H9 (cell line): ENCODE data around the gene NKAIN1. TPM values are rescaled to one million over a fixed set of nuclear protein-coding genes. Genes with fewer than 3 reads are reported as not detected.

Experiments
- DNase-seq: peaks from one replicate; pipeline ENCODE4 v3.0.0-alpha.2; 2017
- H2AFZ ChIP-seq: one replicate; pipeline ENCODE4 v1.6.1; 2013; ENCODE audit warnings: mild to moderate bottlenecking, low read length, control low read depth, moderate library complexity
- H2AK5ac ChIP-seq: 2 replicates; pipeline ENCODE4 v1.6.1; 2013; ENCODE audit warnings: low read length, control low read depth, mixed read lengths; ENCODE audit not compliant: insufficient read length
- H2BK120ac ChIP-seq: one replicate; pipeline ENCODE4 v1.6.1; 2013; ENCODE audit warnings: low read depth, mild to moderate bottlenecking, low read length, control low read depth, inconsistent platforms; ENCODE audit not compliant: poor library complexity, severe bottlenecking
- H2BK12ac ChIP-seq: 2 replicates; pipeline ENCODE4 v1.6.1; 2013; ENCODE audit warnings: low read length, control low read depth, mixed read lengths, low read depth; ENCODE audit not compliant: insufficient read length
- H2BK15ac ChIP-seq: 2 replicates; pipeline ENCODE4 v1.6.1; 2013; ENCODE audit warnings: low read depth, low read length, control low read depth
- H2BK20ac ChIP-seq: one replicate; pipeline ENCODE4 v1.6.1; 2013; ENCODE audit warnings: low read depth, mild to moderate bottlenecking, low read length, control low read depth, inconsistent platforms; ENCODE audit not compliant: poor library complexity, severe bottlenecking
- H2BK5ac ChIP-seq: 2 replicates; pipeline ENCODE4 v1.6.1; 2013; ENCODE audit warnings: low read length, control low read depth, mixed read lengths; ENCODE audit not compliant: insufficient read length
- H3K14ac ChIP-seq: 2 replicates; pipeline ENCODE4 v1.6.1; 2013; ENCODE audit warnings: low read length, control low read depth; ENCODE audit not compliant: insufficient read depth
- H3K18ac ChIP-seq: 2 replicates; pipeline ENCODE4 v1.6.1; 2013; ENCODE audit warnings: low read depth, mild to moderate bottlenecking, mixed read lengths, low read length, control low read depth; ENCODE audit not compliant: insufficient read length
- H3K23ac ChIP-seq: 2 replicates; pipeline ENCODE4 v1.6.1; 2013; ENCODE audit warnings: low read length, control low read depth, mixed read lengths, low read depth; ENCODE audit not compliant: insufficient read length
- H3K23me2 ChIP-seq: 2 replicates; pipeline ENCODE4 v1.6.1; 2013; ENCODE audit warnings: low read depth, mild to moderate bottlenecking, mixed read lengths, low read length, control low read depth; ENCODE audit not compliant: insufficient read length, poor library complexity, severe bottlenecking
- H3K27ac ChIP-seq: 2 replicates; pipeline ENCODE4 v1.5.1; 2013; ENCODE audit warnings: low read length, control low read depth, mixed read lengths, low read depth; ENCODE audit not compliant: insufficient read length
- H3K27me3 ChIP-seq: 2 replicates; pipeline ENCODE4 v1.6.1; 2013; ENCODE audit warnings: low read length, control low read depth, inconsistent platforms; ENCODE audit not compliant: insufficient read depth
- H3K4ac ChIP-seq: 2 replicates; pipeline ENCODE4 v1.6.1; 2013; ENCODE audit warnings: low read depth, mild to moderate bottlenecking, control low read depth, inconsistent platforms, low read length, moderate library complexity
- H3K4me1 ChIP-seq: 2 replicates; pipeline ENCODE4 v1.6.1; 2013; ENCODE audit warnings: low read length, control low read depth, inconsistent platforms; ENCODE audit not compliant: insufficient read depth
- H3K4me2 ChIP-seq: 2 replicates; pipeline ENCODE4 v1.6.1; 2013; ENCODE audit warnings: low read length, control low read depth, mixed read lengths; ENCODE audit not compliant: insufficient read length, insufficient read depth
- H3K56ac ChIP-seq: 2 replicates; pipeline ENCODE4 v1.6.1; 2013; ENCODE audit warnings: low read depth, mild to moderate bottlenecking, mixed read lengths, low read length, control low read depth; ENCODE audit not compliant: insufficient read length
- H3K79me1 ChIP-seq: 2 replicates; pipeline ENCODE4 v1.6.1; 2013; ENCODE audit warnings: low read depth, mild to moderate bottlenecking, moderate library complexity, low read length, control low read depth, inconsistent platforms; ENCODE audit not compliant: insufficient read depth, poor library complexity, severe bottlenecking
- H3K79me2 ChIP-seq: 2 replicates; pipeline ENCODE4 v1.6.1; 2013; ENCODE audit warnings: low read length, control low read depth, inconsistent platforms; ENCODE audit not compliant: insufficient read depth
- H3K9ac ChIP-seq: 2 replicates; pipeline ENCODE4 v1.6.1; 2013; ENCODE audit warnings: low read length, control low read depth, mixed read lengths; ENCODE audit not compliant: insufficient read length; ENCODE audit errors: extremely low read depth
- H3K9me3 ChIP-seq: one replicate; pipeline ENCODE4 v1.6.1; 2013; ENCODE audit warnings: low read depth, low read length, inconsistent platforms; ENCODE audit not compliant: control insufficient read depth
- H3T11ph ChIP-seq: one replicate; pipeline ENCODE4 v1.6.1; 2013; ENCODE audit warnings: mild to moderate bottlenecking, low read length, control low read depth, inconsistent platforms
- H4K20me1 ChIP-seq: one replicate; pipeline ENCODE4 v1.6.1; 2013; ENCODE audit not compliant: control insufficient read depth, insufficient read length, insufficient read depth
- H4K5ac ChIP-seq: 2 replicates; pipeline ENCODE4 v1.6.1; 2013; ENCODE audit warnings: low read depth, mild to moderate bottlenecking, mixed read lengths, low read length, control low read depth; ENCODE audit not compliant: insufficient read length
- H4K8ac ChIP-seq: replicated peaks from 2 replicates; pipeline ENCODE4 v1.6.1; 2013; ENCODE audit warnings: low read length, control low read depth, mixed read lengths, low read depth; ENCODE audit not compliant: insufficient read length
- H4K91ac ChIP-seq: 2 replicates; pipeline ENCODE4 v1.6.1; 2013; ENCODE audit warnings: low read depth, mild to moderate bottlenecking, moderate library complexity, mixed read lengths, low read length, control low read depth; ENCODE audit not compliant: insufficient read length
- H3K27ac Mint-ChIP-seq, 3 experiments: 2 replicates in 2 of 3; 3 replicates in 1 of 3; pipeline ENCODE4 v1.8.0; 2020 to 2021; ENCODE audit warnings: mixed read lengths in 3 of 3, mild to moderate bottlenecking in 1 of 3, moderate library complexity in 1 of 3
- H3K27me3 Mint-ChIP-seq: 2 replicates; pipeline ENCODE4 v1.8.0; 2021; ENCODE audit warnings: low read depth, mild to moderate bottlenecking, moderate library complexity, mixed read lengths
- H3K36me3 Mint-ChIP-seq, 3 experiments: 2 replicates in 2 of 3; 3 replicates in 1 of 3; pipeline ENCODE4 v1.8.0; 2020 to 2021; ENCODE audit warnings: low read depth in 3 of 3, mixed read lengths in 3 of 3; ENCODE audit not compliant: insufficient read depth in 1 of 3
- H3K4me1 Mint-ChIP-seq, 2 experiments: 2 replicates each; pipeline ENCODE4 v1.8.0; 2020; ENCODE audit warnings: mixed read lengths in 2 of 2
- H3K4me3 Mint-ChIP-seq, 2 experiments: 2 replicates in 1 of 2; 3 replicates in 1 of 2; pipeline ENCODE4 v1.8.0; 2020 to 2021; ENCODE audit warnings: mild to moderate bottlenecking in 2 of 2, mixed read lengths in 2 of 2, moderate library complexity in 1 of 2
- H3K9me3 Mint-ChIP-seq, 2 experiments: 2 replicates in 1 of 2; 3 replicates in 1 of 2; pipeline ENCODE4 v1.8.0; 2020; ENCODE audit warnings: mild to moderate bottlenecking in 2 of 2, mixed read lengths in 2 of 2, moderate library complexity in 1 of 2
- CTCF ChIP-seq: fragments of 200-600 bp; sonication (generic); conservative IDR thresholded peaks from 3 replicates; pipeline ENCODE4 v1.8.0; 2021; ENCODE audit warnings: antibody characterized with exemption, mild to moderate bottlenecking
- WGBS: extraction: QIAGEN DNeasy Blood & Tissue Kit; methylation state at CpG from one replicate; pipeline ENCODE4 v1.1.7; 2013; ENCODE audit warnings: missing lambda C conversion rate, low lambda C conversion rate, mixed read lengths; ENCODE audit not compliant: insufficient read length; ENCODE audit errors: extremely low coverage; 5-methylcytosine and 5-hydroxymethylcytosine counted together
- total RNA-seq: library from RNA; stranded (reverse); gene quantifications from 2 replicates; pipeline ENCODE4 v1.2.1, GENCODE V29; 2021

NKAIN1 gene
- total RNA-seq, 1 experiment from 2014 or later: 25.6 TPM

DNA sequence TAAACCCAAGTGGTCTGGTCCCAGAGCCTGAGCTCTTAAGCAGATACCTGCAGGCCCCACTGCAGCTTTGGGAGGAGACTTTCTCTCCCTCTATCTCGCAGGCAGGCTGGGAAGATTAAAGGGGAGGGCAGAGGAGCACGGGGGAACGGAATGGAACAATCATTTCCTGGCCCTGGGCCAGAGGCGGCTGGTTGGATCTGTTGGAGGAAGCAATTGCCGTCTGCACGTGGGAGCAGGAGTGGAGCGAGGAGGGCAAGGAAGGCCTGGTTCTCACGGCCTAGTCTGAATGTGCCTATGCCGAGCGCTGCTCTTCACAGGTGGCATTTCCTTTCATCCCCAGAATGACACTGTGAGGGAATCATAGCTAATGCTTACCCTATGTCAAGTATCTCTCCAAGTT lies 23.7 kb downstream of the NKAIN1 start:
- Mint-ChIP-seq H3K4me3 (no peak overlapping the region; a peak in 1 of 5 replicates), H3K36me3 (no peaks in the 10 kb centered on the region), H3K9me3 (no peaks in the 10 kb centered on the region), H3K27ac (peak overlapping the region in 2 of 3 experiments; percentile 65 to 88; a peak in 4 of 7 replicates), H3K27me3 (no peaks in the 10 kb centered on the region), H3K4me1 (peaks cover 19 to 25% of the 10 kb centered on the region in 2 experiments)
- DNase-seq: peak; percentile 59
- no peak overlapping the region for H4K5ac ChIP-seq
- no peak overlapping the region for H2BK15ac ChIP-seq
- no peaks in the 10 kb centered on the region for H4K20me1 ChIP-seq
- H3K79me2 ChIP-seq: no peaks in the 10 kb centered on the region; the same call in 1 of the 2 replicates
- H3K23me2 ChIP-seq: no peaks in the 10 kb centered on the region
- H3K79me1 ChIP-seq: no peaks in the 10 kb centered on the region
- H3K4me1 ChIP-seq: no peaks in the 10 kb centered on the region; the same call in 1 of the 2 replicates
- no peaks in the 10 kb centered on the region for H3K9me3 ChIP-seq
- H3K56ac ChIP-seq: no peak overlapping the region
- no peak overlapping the region for H3K23ac ChIP-seq
- no peak overlapping the region for H3K4ac ChIP-seq
- no peak for TF ChIP-seq CTCF
- H4K91ac ChIP-seq: no peak overlapping the region
- no peak overlapping the region for H2BK120ac ChIP-seq
- no peak overlapping the region for H3K9ac ChIP-seq
- no peak overlapping the region for H3K18ac ChIP-seq
- no peaks in the 10 kb centered on the region for H3K27me3 ChIP-seq
- no peak overlapping the region for H3T11ph ChIP-seq
- no peak overlapping the region for H2AK5ac ChIP-seq
- H2BK12ac ChIP-seq: no peak overlapping the region
- H3K14ac ChIP-seq: no peak overlapping the region
- no peak overlapping the region for H3K27ac ChIP-seq
- H4K8ac ChIP-seq: no peak overlapping the region
- no peak overlapping the region for H2BK20ac ChIP-seq
- WGBS: no CpG with 5 or more reads among the region's 10 CpGs
- no peak overlapping the region for H2AFZ ChIP-seq
- H3K4me2 ChIP-seq: no peak overlapping the region
- no peak overlapping the region for H2BK5ac ChIP-seq
